Astrocyte of the cerebellum (primary cell): ENCODE results near the gene CDKAL1.

Source experiments
- DNase-seq: peaks from one replicate; pipeline ENCODE4 v3.0.0-alpha.2; 2011; ENCODE audit warnings: low read depth
- H3K4me3 ChIP-seq: 2 replicates; pipeline ENCODE4 v1.5.1; 2011; ENCODE audit warnings: mild to moderate bottlenecking, low read depth, low read length, moderate library complexity
- CTCF ChIP-seq: IDR thresholded peaks from 2 replicates; pipeline ENCODE4 v1.5.1; 2012; ENCODE audit warnings: low read length, low read depth, moderate library complexity, mild to moderate bottlenecking; ENCODE audit errors: missing control alignments
- in situ Hi-C: cut with HindIII; loops from 2 replicates; pipeline ENCODE4 v1.10.0; 2017; ENCODE audit warnings: low sequenced_read_pairs

CDKAL1 gene

GRCh38 chr6:20763296-20763695 is 229.0 kb downstream of the CDKAL1 start:
- no peak for TF ChIP-seq CTCF
- no peak for DNase-seq
- H3K4me3 ChIP-seq: no peak overlapping the region
- in situ Hi-C loops: no loop called here

- no peak for DNase-seq
- in situ Hi-C loops: no loop called here
- TF ChIP-seq CTCF: no peak
- H3K4me3 ChIP-seq: no peak overlapping the region
Observed at GRCh38 chr6:20769631-20770030, 235.4 kb downstream of the CDKAL1 start.

- in situ Hi-C loops: no loop called here
- TF ChIP-seq CTCF: no peak
- DNase-seq: no peak
- H3K4me3 ChIP-seq: no peak overlapping the region
Observed at GRCh38 chr6:20770773-20771172, 236.5 kb downstream of the CDKAL1 start.

- DNase-seq: no peak
- no peak for TF ChIP-seq CTCF
- H3K4me3 ChIP-seq: no peak overlapping the region
- in situ Hi-C loops: no loop called here
Observed at GRCh38 chr6:20771409-20771808, 237.2 kb downstream of the CDKAL1 start.

- H3K4me3 ChIP-seq: no peak overlapping the region
- in situ Hi-C loops: no loop called here
- DNase-seq: no peak
- TF ChIP-seq CTCF: no peak
Observed at GRCh38 chr6:20773822-20774221, 239.6 kb downstream of the CDKAL1 start.

GRCh38 chr6:20775981-20776380 is 241.7 kb downstream of the CDKAL1 start:
- H3K4me3 ChIP-seq: no peak overlapping the region
- no peak for DNase-seq
- in situ Hi-C loops: no loop called here
- TF ChIP-seq CTCF: no peak

- H3K4me3 ChIP-seq: no peak overlapping the region
- DNase-seq: no peak
- in situ Hi-C loops: no loop called here
- TF ChIP-seq CTCF: no peak
Observed at GRCh38 chr6:20777801-20778200, 243.5 kb downstream of the CDKAL1 start.
